GM18498 (cell line): Measurements from ENCODE around the gene NR6A1.

Experiments used
- ATAC-seq: cut with Tn5 transposase; IDR thresholded peaks from one replicate; pipeline ENCODE4 v1.9.1; 2021; ENCODE audit warnings: mild to moderate bottlenecking, moderate library complexity; ENCODE audit not compliant: unreplicated experiment

NR6A1 gene

DNA sequence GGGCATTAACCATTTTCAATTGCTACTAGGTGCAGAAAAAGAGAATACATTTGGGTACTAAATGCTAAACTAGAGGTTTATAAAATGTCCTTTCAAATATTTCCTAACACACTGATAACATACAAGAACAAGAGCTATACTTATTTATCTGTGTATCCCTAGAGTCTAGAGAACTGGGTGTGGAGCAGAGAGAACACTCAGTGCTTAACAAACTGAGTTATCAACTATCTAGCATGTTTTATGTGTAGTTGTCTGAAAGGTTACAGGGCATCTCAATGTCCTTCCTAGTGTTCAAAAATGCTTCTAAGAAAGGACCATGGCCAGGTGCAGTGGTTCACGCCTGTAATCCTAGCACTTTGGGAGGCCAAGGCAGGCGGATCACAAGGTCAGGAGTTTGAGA, 40.3 kb downstream of the NR6A1 start:
- ATAC-seq: no peak

DNA sequence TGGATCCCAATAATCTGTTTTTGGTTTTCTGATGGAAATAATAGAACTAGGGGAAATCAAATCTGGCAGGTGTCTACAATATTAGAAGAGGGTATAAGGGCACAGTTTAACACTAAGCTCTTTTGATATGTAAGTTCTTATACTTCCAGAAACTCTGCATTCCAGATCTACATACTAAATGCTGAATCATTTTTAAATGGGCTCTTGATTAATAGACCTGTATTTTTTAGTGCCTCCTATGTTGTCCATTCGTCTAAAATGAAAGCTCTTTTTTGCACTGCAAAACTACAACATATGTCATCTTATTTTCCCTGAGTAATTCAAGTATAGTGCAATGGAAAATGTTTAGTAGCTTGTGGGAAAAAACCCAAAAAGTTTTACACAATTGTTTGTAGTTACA, 44.2 kb downstream of the NR6A1 start:
- ATAC-seq: no peak

DNA sequence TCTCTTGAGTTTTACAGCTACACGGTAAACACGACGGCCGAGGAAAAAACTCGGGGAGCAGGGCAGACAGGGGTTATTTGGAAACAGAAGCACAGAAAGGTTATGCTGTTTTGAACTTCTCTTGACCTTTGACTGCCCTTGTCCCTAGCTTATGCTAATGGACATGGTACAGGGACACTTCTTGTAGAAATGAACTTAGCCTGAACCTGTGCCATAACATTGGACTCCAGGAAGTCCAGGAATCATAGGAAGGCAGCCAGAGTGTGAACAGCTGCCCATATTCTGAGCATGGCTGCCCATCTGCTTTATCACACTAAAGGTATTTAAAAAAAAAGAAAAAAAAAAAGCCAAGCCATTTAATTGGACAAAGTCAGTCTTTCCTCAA, 46.1 kb downstream of the NR6A1 start:
- no peak for ATAC-seq

DNA sequence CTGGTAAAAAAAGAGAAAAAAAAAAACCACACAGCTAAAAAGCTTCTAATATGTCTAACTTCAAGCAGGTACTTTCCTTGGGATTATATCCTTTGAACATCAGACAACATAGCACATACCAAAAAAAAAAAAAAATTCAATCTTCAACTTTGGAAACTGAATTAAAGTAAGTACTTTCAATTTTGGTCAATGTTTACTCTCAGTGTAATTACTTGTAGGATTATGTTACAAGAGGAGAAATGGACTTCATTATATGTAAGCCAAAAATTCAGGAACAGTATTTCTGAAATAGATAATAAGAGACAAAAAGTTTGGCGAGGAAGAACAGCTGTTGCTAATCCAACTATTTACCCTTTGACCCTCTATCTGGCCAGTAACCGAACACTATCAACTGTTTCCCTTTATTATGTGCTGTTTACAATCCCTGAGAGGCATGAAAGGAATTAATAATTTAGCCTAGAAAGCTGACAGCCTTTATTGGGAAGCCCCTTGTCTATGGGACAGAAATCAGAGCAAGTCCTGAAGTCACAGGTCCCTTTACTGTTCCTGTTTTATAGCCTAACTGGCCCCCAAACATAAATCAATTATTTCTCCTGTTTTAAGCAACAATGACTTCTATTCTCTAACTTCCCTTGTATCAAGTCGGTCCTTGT, 46.6 kb downstream of the NR6A1 start:
- ATAC-seq: no peak

DNA sequence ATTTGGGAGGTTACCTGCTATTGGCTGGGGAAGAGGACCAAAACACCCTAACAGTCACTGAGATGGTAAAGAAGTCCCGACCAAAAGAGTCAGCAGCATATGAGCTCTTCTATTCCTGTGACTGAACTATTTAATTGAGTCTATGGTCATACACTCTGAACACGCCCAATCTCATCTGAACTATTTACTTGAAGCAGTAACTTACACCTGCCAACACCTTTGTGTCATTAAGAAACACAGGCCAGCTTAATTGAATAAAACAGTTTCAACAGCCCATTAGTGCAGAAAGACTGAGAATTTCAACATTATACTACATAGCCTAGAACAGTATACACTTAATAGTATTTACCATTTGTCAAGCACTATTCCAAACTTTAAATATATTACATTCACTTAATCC, 47.8 kb downstream of the NR6A1 start:
- ATAC-seq: no peak

DNA sequence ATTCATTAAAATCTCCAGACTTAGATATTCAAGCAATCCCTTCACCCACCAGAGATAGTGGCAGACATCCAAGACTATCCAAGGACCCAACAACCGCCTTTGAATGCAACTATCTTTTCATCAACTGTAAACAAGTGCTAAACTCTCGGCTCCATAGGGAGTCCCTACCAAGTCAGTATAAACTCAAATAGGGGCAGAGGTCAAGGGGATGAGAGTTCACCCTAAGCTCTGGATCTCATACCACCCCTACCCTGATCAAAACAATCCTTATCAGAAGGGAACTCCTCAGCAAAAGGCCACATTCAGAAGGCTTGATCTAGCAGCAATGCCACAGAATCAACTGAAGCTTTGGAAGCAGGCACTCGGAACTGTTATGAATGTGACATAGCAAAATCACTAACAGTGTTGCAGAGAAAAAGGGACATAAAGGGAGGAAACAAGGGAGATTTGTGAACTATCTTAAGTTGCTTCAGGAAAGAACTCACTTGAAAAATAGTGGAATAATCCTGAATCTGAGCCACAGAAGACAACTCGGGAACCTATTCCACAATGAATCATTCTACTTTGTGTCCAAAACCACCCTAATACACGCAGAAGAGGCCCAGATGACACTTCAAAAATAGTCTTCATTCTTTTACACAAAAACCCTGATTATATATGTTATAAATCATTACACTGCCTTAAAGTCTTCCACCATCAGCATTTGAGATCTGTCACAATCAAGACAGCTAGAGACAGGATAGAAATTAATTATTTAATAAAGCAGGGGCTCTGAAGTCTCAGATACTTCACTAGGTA, 49.8 kb downstream of the NR6A1 start:
- no peak for ATAC-seq

DNA sequence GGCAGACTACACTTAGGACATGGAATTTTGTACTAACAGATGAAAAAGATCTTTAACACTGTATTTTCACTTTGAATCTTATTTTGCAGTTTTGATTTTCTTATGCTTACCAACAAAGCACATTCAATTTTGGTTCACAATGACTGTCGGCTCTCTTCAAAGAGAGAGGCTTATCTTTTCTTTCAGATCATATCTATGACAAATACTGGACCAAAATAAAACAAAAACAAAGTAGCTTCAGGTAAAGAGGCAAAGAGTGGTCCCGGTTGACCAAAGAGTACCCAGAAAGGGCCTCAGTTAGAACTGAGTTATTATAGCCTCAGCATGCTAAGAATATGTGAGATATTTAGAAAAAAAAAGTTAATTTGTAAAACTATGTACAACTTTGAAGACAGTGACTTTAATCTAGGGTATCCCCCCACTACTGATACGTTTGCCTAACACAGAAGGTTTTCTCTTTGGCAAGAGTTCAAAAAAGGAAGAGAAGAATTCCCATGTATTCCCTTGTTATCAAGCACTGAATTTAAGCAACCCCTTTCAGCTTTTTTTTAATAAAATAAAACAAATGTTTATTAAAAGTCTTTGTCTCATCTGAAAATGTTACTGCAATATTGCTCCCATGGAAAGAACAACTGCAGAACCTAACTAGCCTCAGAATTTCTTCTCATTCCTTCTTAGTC, 50.5 kb downstream of the NR6A1 start:
- no peak for ATAC-seq

DNA sequence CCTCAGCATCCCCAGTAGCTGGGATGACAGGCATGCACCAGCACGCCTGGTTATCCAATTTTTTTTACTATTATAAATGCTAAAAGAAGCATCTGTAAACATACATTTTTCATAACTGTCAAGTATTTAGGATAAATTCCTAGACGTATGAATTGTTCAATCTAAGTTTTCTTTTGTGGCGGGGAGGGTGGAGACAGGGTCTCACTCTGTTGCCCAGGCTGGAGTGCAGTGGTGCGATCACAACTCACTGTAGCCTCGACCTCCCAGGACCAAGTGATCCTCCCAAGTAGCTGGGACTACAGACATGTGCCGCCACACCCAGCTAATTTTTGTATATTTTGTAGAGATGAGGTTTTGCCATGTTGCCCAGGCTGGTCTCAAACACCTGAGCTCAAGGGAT, 52.2 kb downstream of the NR6A1 start:
- ATAC-seq: no peak

DNA sequence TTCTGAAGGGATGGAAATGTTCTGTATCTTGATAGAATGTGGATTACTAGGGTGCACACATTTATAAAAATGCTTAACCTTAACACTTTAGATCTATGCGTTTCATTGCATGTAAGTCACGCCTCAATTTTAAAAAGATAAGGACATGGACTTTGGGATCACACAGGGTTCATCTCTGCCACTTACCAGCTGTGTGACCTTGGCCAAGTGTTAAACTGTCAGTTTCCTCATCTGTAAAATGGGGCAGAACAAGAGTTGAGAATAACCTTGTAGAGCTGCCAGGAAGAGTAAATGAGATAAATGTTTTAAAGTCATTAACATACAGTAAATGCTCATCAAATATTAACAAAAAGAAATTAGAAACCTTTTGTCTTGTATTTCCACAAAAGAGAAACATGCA, 53.5 kb downstream of the NR6A1 start:
- ATAC-seq: no peak

DNA sequence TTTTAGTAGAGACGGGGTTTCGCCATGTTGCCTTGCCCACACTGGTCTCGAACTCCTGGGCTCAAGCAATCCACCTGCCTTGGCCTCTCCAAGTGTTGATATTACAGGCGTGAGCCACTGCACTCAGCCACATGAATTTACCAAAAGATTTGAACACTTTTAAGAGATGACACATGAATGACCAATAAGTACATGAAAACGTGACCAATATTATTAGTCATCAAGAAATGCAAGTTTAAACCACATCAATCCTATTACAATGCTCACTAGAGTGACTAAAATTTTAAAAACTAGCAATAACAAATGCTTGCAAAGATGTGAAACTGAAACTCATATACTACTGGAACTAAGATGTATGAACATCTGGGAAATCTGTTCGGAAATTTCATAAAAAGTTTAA, 54.3 kb downstream of the NR6A1 start:
- ATAC-seq: no peak

DNA sequence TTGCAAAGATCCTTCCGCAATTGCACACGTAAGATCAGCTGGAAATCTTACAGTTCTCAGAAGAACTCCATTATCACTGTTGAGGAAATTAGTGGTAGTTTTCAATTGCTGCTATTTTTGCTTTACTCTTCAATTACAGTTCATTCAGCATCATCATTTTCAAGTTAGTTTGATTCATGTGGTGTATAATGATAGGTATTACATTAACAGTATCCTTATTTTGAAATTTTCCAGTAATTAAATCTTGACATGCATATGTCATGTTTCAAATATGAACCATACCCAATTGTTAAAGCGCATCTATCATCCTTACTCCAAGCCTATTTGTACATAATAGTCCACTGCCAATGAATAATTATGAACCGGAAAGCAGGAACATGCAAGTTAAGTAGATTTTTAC, 60.3 kb downstream of the NR6A1 start:
- ATAC-seq: no peak

DNA sequence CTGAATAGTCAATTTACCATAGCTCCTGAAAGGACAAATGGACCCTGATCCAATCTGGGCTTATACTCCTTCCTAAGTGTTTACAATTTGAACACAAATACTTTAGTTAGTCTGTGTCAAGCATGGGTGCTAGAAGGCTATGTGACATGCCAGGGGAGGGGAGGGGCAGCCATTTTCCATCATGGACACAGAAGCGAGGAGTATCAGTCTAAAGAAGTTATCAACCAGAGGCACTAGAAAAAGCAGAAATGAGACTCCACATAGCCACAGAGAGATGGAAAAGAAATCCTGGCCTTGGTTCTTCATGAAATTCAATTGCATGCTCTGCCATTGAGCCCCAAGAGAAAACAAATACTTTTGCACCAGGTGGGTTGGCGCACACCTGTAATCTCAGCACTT, 61.8 kb downstream of the NR6A1 start:
- no peak for ATAC-seq

DNA sequence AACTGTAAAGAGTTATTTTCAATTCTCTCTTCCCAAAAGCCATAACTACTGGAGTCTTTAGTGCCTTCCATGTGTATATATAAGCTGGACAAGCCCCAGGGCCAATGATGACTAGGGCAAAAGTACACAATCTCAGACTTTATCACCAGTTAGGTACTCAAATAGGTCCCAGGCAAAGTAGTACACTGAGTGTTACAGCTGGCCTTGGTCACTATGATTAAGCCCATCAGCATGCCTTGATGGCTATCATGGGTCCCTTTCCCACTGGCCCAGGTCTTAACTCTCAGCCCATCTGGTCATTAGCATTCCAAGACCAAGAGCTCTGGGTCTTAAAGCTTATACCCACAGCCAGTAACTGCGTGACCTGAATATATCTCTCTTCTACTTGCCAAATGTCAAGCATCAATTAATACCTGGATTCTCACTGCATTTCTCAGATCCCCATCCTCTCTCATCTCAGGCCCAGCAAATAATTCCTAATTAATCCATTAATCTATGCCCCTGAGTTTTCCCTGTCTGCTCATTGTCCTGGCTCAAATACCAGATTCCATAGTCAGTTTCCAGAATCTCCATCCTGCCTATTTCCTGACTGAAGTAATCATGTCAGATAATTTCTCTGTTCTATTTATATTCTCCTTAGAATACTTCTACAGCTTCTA, 62.3 kb downstream of the NR6A1 start:
- ATAC-seq: no peak

DNA sequence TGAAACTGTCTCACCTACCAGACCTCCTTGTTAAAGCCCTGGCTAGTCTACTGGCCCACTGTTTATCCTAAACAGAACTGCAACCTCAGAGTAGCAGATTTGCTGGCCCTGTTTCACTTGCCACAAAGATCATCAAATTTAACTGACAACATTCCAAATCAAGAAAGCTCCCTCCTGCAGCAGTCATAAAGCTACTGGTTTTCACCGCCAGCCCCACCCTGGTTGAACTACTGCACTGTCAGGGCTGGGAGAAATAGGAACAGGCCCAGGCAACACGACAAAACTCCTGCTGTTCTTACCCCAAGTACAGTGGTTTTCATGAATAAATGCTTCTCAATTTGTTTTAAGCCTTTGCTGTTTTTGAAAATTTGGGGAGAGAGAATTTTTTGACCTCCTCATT, 63.0 kb downstream of the NR6A1 start:
- ATAC-seq: no peak

DNA sequence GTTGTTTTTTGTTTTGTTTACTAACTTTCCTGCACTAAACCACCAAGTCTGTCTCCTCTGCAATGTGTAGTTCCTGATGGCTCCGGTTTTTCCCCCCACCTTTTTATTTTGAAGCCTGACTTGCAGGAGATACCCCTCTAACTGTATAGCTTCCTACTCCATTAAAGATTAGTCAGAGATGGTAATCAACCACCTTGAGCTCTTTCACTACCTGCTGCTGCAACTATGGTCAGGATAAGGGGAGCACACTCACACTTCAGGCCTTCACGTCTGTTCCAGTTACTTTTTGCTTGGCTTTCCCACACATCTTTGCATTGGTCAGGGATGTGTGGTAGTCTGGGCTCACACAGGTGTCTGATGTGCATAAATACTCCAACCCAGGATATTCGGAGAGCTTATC, 63.4 kb downstream of the NR6A1 start:
- ATAC-seq: no peak

DNA sequence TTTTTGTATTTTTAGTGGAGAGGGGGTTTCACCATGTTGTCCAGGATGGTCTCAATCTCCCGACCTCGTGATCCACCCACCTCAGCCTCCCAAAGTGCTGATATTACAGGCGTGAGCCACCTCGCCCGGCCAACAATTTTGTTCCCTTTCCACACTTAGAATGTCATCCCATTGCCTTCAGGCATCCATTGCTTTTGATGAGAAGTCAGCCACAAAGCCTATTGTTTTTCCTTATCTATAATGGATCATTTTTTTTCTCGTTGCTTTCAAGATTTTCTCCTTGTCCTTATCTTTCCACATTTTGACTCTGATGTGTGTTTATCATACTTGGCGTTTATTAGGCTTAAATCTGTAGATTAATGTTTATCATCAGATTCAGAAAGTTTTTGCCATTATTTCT, 64.4 kb downstream of the NR6A1 start:
- no peak for ATAC-seq

DNA sequence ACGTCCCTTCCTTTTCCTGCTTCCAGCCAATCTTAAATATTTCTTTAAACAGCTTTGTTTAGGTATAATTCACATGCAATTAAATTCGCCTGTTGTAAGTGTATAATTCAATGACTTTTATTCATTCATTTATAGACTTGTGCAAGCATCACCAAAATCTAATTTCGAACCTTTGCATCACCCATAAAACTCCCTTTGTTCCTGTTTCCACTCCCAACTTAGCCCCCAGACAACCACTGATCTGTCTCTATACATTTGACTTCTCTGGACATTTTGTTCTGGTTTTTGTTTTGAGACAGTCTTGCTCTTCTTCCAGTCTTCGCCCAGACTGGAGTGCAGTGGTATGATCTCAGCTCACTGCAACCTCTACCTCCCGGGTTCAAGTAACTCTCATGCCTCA, 71.5 kb downstream of the NR6A1 start:
- no peak for ATAC-seq

DNA sequence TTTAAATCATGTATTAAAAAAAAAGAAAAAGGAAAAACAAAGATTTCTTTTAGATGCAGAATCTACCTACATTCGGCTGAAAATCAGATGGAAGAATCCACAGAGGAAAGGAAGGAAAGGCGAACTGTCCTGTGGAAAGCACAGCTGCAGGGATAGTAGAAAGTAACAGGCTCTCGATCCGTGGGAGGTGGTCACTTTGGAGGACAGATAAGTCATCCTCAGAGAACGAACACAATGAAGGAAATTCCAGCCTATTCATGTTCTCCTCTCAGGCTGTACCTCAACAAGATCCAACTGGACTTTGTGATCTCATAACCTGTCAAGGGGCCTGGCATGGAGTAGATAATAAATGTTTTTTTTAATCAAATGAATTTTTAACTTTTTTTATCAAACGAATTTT, 72.8 kb downstream of the NR6A1 start:
- no peak for ATAC-seq

DNA sequence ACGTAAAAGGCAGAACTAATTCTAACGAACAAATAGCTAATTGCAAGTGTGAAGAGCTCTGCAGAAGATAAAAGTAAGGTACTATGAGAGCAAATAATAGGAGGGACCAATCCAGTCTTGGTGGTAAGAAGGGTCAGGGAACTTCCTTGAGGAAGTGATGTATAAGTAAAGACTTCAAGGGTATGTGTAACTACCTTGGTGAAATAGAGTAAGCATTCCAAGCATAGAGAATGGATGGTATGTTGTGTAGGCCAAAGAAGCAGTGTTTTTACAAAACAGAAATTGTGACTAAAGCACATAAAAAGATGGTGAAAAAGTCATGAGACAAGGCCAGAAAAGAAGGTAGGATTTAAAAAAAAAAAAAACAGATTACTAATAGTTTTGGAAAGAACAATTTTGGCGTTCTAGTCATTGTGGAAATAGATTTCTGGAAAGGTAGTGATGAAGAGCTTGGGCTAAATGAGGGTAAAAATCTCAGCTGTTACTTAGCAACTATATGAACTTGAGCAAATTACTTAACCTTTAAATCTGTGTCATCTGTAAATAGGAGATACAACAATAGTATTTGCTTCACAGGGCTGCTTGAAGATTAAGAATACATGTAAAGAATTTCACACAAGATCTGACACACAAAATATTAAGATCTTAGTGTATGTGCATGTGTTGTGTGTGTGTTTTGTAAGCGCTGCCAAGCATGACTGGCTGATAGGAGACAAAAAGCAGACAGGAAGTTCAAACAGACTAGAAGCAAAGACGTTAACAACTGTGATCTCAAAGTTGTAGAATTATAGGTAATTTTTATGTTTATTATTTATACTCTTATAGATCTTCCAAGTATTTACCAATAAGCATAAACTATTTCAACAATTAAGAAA, 73.5 kb downstream of the NR6A1 start:
- no peak for ATAC-seq

DNA sequence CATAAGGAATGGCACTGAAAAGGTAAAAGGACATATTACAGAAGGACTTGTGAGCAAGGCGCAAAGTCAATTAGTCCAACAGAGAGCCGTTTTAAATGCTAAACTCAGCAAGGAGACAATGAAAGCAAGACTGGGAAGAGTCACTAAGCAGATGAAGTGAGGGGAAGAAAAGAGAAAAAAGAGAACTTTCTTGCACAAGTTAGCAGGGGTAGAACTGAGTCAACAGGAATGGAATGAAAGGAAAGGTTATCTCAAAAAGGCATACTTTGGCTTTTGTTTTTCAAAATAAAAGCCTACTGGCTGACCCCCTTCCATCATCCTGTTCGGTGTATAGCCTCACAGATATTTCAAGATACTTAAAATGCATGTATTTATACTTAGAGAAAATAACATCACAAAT, 75.0 kb downstream of the NR6A1 start:
- ATAC-seq: no peak
